ENCODE measurements around the gene LENG8. TPM values are rescaled to one million over a fixed set of nuclear protein-coding genes. Genes with fewer than 3 reads are reported as not detected.

The LENG8 gene
- total RNA-seq, 1 experiment from 2014 or later: 55.5 TPM

GRCh38 chr19:54470991-54471782, 22.2 kb downstream of the LENG8 start:
- Histone ChIP-seq H2AFZ (ENCODE audit: low read length) (peak overlapping the region; percentile 54), H3K79me2 (ENCODE audit: low read length) (no peaks in the 10 kb centered on the region), H4K20me1 (ENCODE audit: low read length) (no peaks in the 10 kb centered on the region), H3K9me2 (replicated peaks; ENCODE audit: low read length) (no peaks in the 10 kb centered on the region), H3K4me2 (ENCODE audit: low read length) (peak overlapping the region; percentile 64), H3K27ac (ENCODE audit: low read length) (no peak overlapping the region), H3K9me3 (ENCODE audit: low read length) (no peaks in the 10 kb centered on the region), H3K4me1 (ENCODE audit: insufficient read depth, low read length) (peaks cover 13% of the 10 kb centered on the region; the same call in 1 of the 2 replicates), H3K9ac (ENCODE audit: low read length) (peak overlapping the region; percentile 11; the same call in 1 of the 2 replicates), H3F3A (ENCODE audit: low read length, unreplicated experiment) (no peaks in the 10 kb centered on the region), H3K4me3 (ENCODE audit: low read length) (peak overlapping the region; percentile 52), H3K27me3 (ENCODE audit: low read length) (peaks cover 24% of the 10 kb centered on the region), H3K36me3 (ENCODE audit: low read depth, low read length) (no peaks in the 10 kb centered on the region)
- POLR2A ChIA-PET (ENCODE audit: unreplicated experiment): no interaction called here
- TF ChIP-seq EZH2 (IDR thresholded peaks at IDR 0.05; ENCODE audit: low read length, unreplicated experiment): peak; percentile 91
- peak; percentile 72; the same call in 1 of the 2 replicates for TF ChIP-seq EZH2phosphoT487 (IDR thresholded peaks at IDR 0.05; ENCODE audit: borderline replicate concordance, low read length)
- TF ChIP-seq CTCF (conservative IDR thresholded peaks at IDR 0.05; ENCODE audit: low read depth, low read length): no peak
- CTCF ChIA-PET: no interaction called here
- intact Hi-C loops (cut with micrococcal nuclease): no loop called here
- no TSS peak for BruUV-seq (replicated peaks)
- peak; percentile 48 for ATAC-seq
- no peak for DNase-seq

GRCh38 chr19:54473071-54473891, 24.3 kb downstream of the LENG8 start, which contains the start of gene CDC42EP5:
TSS of gene CDC42EP5 (minus strand) at chr19:54473296. CDS start at chr19:54465547, 7,749 bp downstream.
- H3K27me3 ChIP-seq (ENCODE audit: low read length): peaks cover 24% of the 10 kb centered on the region
- ChIA-PET POLR2A (ENCODE audit: unreplicated experiment) (interaction anchor here (0.7 kb wide), 1 partner anchor 111 kb away, joined by 4 read pairs; no protein-coding TSS in a partner anchor), CTCF (no interaction called here)
- no peaks in the 10 kb centered on the region for H3K36me3 ChIP-seq (ENCODE audit: low read depth, low read length)
- intact Hi-C loops (cut with micrococcal nuclease): no loop called here
- no TSS peak for BruUV-seq (replicated peaks)
- H3K9me2 ChIP-seq (replicated peaks; ENCODE audit: low read length): no peaks in the 10 kb centered on the region
- DNase-seq (no peak), ATAC-seq (peak; percentile 36)
- H3K4me2 ChIP-seq (ENCODE audit: low read length): peak within 1 kb of the TSS; percentile 36
- H3K27ac ChIP-seq (ENCODE audit: low read length): no peak within 1 kb of the TSS
- H4K20me1 ChIP-seq (ENCODE audit: low read length): no peaks in the 10 kb centered on the region
- no peaks in the 10 kb centered on the region for H3K79me2 ChIP-seq (ENCODE audit: low read length)
- TF ChIP-seq CTCF (conservative IDR thresholded peaks at IDR 0.05; ENCODE audit: low read depth, low read length): no peak
- H3F3A ChIP-seq (ENCODE audit: low read length, unreplicated experiment): no peaks in the 10 kb centered on the region
- H3K9ac ChIP-seq (ENCODE audit: low read length): no peak within 1 kb of the TSS
- peak within 1 kb of the TSS; percentile 61; the same call in 1 of the 2 replicates for H2AFZ ChIP-seq (ENCODE audit: low read length)
- H3K4me1 ChIP-seq (ENCODE audit: insufficient read depth, low read length): peaks cover 13% of the 10 kb centered on the region; the same call in 1 of the 2 replicates
- H3K9me3 ChIP-seq (ENCODE audit: low read length): no peaks in the 10 kb centered on the region
- no peak within 1 kb of the TSS for H3K4me3 ChIP-seq (ENCODE audit: low read length)

All from PC-3 (cell line).